Measurements from ENCODE around the gene ZNF79. TPM values are rescaled to one million over a fixed set of nuclear protein-coding genes. Genes with fewer than 3 reads are reported as not detected.

ZNF79 gene
- total and polyA plus RNA-seq, 2 of the 8 experiments (the other 6 are each of a cell fraction or from before 2014, with no cell fraction given), result 2.4 to 7.4 TPM

- TF ChIP-seq CHD7 (IDR thresholded peaks at IDR 0.05; ENCODE audit: insufficient replicate concordance, low read length) (no peak), POU5F1 (IDR thresholded peaks at IDR 0.05; ENCODE audit: low read depth, low read length) (no peak), YY1 (IDR thresholded peaks at IDR 0.05; ENCODE audit: low read depth, low read length) (no peak), CBX5 (IDR thresholded peaks at IDR 0.05; ENCODE audit: low read depth, low read length) (no peak)
- TF ChIP-seq, protein P1, sequence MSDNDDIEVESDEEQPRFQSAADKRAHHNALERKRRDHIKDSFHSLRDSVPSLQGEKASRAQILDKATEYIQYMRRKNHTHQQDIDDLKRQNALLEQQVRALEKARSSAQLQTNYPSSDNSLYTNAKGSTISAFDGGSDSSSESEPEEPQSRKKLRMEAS (IDR thresholded peaks at IDR 0.05), result no peak
Measured at GRCh38 chr9:127406799-127407491, 17.2 kb upstream of the ZNF79 start (continued).

Measured in H1 (cell line).